ENCODE results near the gene CRYL1. TPM values are rescaled to one million over a fixed set of nuclear protein-coding genes. Genes with fewer than 3 reads are reported as not detected.

Gene CRYL1
- total RNA-seq, 6 donors from 2014 or later, result 22.2 to 38.9 (median 28.7) TPM

DNA sequence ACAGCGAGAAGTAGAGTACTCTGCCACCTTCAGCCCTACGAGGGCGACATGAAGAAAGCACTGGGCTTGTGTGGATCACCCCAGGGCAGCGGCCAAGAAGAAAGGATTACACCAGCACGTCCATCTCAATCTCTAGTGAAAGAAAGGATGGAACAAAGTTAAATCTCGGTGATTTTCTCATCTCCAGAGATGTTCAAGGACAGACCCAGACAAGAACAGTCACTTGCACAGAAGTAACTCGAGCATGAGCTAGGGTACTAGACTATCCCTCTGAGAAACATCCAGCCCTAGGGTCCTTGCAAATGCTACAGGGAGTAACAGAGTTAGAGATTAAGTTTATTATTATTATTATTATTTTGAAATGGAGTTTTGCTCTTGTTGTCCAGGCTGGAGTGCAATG lies 106.7 kb downstream of the CRYL1 start:
- Histone ChIP-seq H3K9me3 (no peaks in the 10 kb centered on the region), H3K36me3 (no peaks in the 10 kb centered on the region), H3K4me3 (no peak overlapping the region), H3K4me1 (peaks cover 0 to 9% (median 2%) of the 10 kb centered on the region in 4 donors), H3K27me3 (no peaks in the 10 kb centered on the region), H3K27ac (no peak overlapping the region)
- no peak for ATAC-seq (ENCODE audit: low FRiP score in 2 of 2)
- WGBS, 2 donors, result 95 to 97% methylated on average over 7 of the region's 7 CpGs
- no peak for DNase-seq
- TF ChIP-seq POLR2A (IDR thresholded peaks at IDR 0.05) (no peak), POLR2AphosphoS5 (IDR thresholded peaks at IDR 0.05) (no peak), EP300 (IDR thresholded peaks at IDR 0.05) (no peak)
- TF ChIP-seq, protein P1, sequence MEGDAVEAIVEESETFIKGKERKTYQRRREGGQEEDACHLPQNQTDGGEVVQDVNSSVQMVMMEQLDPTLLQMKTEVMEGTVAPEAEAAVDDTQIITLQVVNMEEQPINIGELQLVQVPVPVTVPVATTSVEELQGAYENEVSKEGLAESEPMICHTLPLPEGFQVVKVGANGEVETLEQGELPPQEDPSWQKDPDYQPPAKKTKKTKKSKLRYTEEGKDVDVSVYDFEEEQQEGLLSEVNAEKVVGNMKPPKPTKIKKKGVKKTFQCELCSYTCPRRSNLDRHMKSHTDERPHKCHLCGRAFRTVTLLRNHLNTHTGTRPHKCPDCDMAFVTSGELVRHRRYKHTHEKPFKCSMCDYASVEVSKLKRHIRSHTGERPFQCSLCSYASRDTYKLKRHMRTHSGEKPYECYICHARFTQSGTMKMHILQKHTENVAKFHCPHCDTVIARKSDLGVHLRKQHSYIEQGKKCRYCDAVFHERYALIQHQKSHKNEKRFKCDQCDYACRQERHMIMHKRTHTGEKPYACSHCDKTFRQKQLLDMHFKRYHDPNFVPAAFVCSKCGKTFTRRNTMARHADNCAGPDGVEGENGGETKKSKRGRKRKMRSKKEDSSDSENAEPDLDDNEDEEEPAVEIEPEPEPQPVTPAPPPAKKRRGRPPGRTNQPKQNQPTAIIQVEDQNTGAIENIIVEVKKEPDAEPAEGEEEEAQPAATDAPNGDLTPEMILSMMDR (IDR thresholded peaks at IDR 0.05), result no peak

DNA sequence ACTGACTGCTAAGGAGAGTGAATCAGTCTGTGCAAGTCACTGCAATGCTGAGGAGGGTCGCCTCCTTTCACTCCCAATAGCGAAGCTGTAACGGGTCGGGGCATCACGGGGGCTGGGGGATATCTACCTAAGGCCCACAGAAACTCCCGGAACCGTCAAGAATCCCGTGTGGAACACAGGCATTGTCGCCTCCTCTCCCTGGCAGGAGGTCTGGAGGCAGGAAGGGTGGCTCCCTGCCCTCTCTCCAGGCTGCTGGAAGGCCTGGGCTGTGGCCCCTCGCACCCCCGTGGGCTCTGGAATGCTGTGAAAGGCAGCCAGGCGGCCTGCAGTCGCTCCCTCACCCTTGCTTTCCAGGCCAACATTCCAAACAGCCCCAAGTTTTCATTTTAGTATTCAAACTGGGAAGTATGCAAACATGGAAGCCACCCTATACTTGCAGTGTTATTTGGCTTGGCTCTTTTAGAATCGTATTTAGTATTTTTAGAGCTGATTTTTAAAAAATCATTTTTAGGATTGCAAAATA lies 109.4 kb downstream of the CRYL1 start:
- 88 to 89% methylated on average over 11 of the region's 14 CpGs for WGBS, 2 donors
- Histone ChIP-seq H3K4me1 (peaks cover 0 to 9% (median 2%) of the 10 kb centered on the region in 4 donors), H3K27me3 (no peaks in the 10 kb centered on the region), H3K27ac (no peak overlapping the region), H3K4me3 (no peak overlapping the region), H3K36me3 (no peaks in the 10 kb centered on the region), H3K9me3 (no peaks in the 10 kb centered on the region)
- ATAC-seq (ENCODE audit: low FRiP score in 2 of 2) (no peak), DNase-seq (peak in 1 of 2 donors; percentile 17)
- TF ChIP-seq, protein P1 (IDR thresholded peaks at IDR 0.05), result no peak
- TF ChIP-seq POLR2AphosphoS5 (IDR thresholded peaks at IDR 0.05) (no peak), EP300 (IDR thresholded peaks at IDR 0.05) (no peak), POLR2A (IDR thresholded peaks at IDR 0.05) (no peak)

DNA sequence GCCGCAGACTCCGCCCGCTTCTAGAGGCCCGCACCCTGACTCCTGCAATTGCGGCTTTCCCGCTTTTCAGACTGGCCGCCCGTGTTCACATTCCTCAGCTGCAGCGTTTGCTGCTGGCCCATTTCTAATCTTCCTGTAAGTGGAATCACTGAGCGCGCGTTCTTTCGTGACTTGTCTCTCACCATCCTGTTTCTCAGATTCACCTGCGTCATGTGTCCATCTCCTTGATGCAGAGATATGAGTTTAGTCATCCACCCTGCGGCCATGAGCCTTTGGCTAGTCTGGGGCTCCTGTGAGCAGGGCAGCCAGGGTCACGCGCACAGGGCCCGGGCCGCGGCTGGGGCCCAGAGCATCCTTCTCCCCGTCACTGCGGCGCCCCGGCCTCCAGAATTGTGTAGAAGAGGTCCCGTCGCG lies 110.0 kb downstream of the CRYL1 start:
- H3K9me3 ChIP-seq, result no peaks in the 10 kb centered on the region
- H3K4me3 ChIP-seq, result no peak overlapping the region
- H3K27me3 ChIP-seq, result no peaks in the 10 kb centered on the region
- DNase-seq (peak; percentile 14 to 77), ATAC-seq (ENCODE audit: low FRiP score in 2 of 2) (no peak)
- 90 to 95% methylated on average over 26 to 27 of the region's 27 CpGs for WGBS, 2 donors
- no peaks in the 10 kb centered on the region for H3K36me3 ChIP-seq
- no peak overlapping the region for H3K27ac ChIP-seq
- peaks cover 0 to 9% (median 2%) of the 10 kb centered on the region in 4 donors for H3K4me1 ChIP-seq
- no peak for TF ChIP-seq POLR2A (IDR thresholded peaks at IDR 0.05)
- no peak for TF ChIP-seq POLR2AphosphoS5 (IDR thresholded peaks at IDR 0.05)
- TF ChIP-seq EP300 (IDR thresholded peaks at IDR 0.05), result no peak
- TF ChIP-seq, protein P1 (IDR thresholded peaks at IDR 0.05), result no peak

DNA sequence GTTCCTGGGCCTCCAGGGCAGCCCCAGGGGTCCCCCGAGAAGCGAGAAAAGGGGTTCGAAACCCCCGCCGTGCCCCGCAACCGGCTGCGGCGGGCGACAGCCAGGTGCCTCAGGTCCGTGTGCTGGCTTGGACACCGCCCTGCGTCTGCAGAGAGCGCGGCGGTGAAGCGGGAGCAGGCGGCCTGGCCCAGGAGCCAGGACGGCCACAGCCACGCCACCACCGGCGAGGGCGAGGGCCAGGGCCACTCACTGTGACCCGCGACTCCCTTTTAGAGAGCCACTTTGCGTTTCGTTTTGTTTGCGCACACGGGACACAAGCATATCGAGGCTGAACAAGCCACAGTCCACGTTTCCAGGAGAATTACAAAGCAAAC lies 110.4 kb downstream of the CRYL1 start:
- H3K4me3 ChIP-seq, result no peak overlapping the region
- DNase-seq (peak in 1 of 2 donors; percentile 65), ATAC-seq (ENCODE audit: low FRiP score in 2 of 2) (no peak)
- 70 to 72% methylated on average over 11 to 20 of the region's 31 CpGs for WGBS, 2 donors
- H3K36me3 ChIP-seq, result no peaks in the 10 kb centered on the region
- TF ChIP-seq EP300 (IDR thresholded peaks at IDR 0.05) (no peak), POLR2A (IDR thresholded peaks at IDR 0.05) (no peak), POLR2AphosphoS5 (IDR thresholded peaks at IDR 0.05) (no peak)
- TF ChIP-seq, protein P1 (IDR thresholded peaks at IDR 0.05), result no peak
- H3K9me3 ChIP-seq, result no peaks in the 10 kb centered on the region
- H3K27ac ChIP-seq, result no peak overlapping the region
- peaks cover 0 to 9% (median 2%) of the 10 kb centered on the region in 4 donors for H3K4me1 ChIP-seq
- no peaks in the 10 kb centered on the region for H3K27me3 ChIP-seq
